AG10803 (cell line): Measurements from ENCODE around the gene PAEP.

Experiments
- DNase-seq: peaks from one replicate; pipeline ENCODE4 v3.0.0; 2010; ENCODE audit warnings: low read depth
- H3K4me3 ChIP-seq: 2 replicates; pipeline ENCODE4 v1.5.1; 2011; ENCODE audit warnings: mild to moderate bottlenecking, low read length, control low read depth
- CTCF ChIP-seq: conservative IDR thresholded peaks from 2 replicates; pipeline ENCODE4 v1.5.1; 2011; ENCODE audit warnings: mild to moderate bottlenecking, low read length, control low read depth, inconsistent platforms

The PAEP gene

GRCh38 chr9:135577256-135577655 lies 15.7 kb downstream of the PAEP start:
- TF ChIP-seq CTCF = no peak
- DNase-seq = no peak
- no peak overlapping the region for H3K4me3 ChIP-seq

- no peak for DNase-seq
- H3K4me3 ChIP-seq = no peak overlapping the region
- no peak for TF ChIP-seq CTCF
Observed at GRCh38 chr9:135579356-135579755, 17.8 kb downstream of the PAEP start.

- DNase-seq = no peak
- H3K4me3 ChIP-seq = no peak overlapping the region
- no peak for TF ChIP-seq CTCF
Observed at GRCh38 chr9:135579889-135580660, 18.5 kb downstream of the PAEP start.

GRCh38 chr9:135580664-135581380 lies 19.3 kb downstream of the PAEP start:
- no peak for TF ChIP-seq CTCF
- no peak overlapping the region for H3K4me3 ChIP-seq
- DNase-seq = no peak

GRCh38 chr9:135581636-135582426 lies 20.3 kb downstream of the PAEP start:
- no peak for DNase-seq
- no peak overlapping the region for H3K4me3 ChIP-seq
- TF ChIP-seq CTCF = no peak

- DNase-seq = no peak
- no peak for TF ChIP-seq CTCF
- no peak overlapping the region for H3K4me3 ChIP-seq
Observed at GRCh38 chr9:135582541-135582940, 21.0 kb downstream of the PAEP start.
